GM10847 (cell line): ENCODE data around the gene S100A7.

Experiments used
- POLR2A ChIP-seq: IDR thresholded peaks from 2 replicates; pipeline ENCODE4 v1.6.1; 2011; ENCODE audit not compliant: insufficient read length; ENCODE audit errors: extremely low read depth

S100A7 gene

GRCh38 chr1:153443486-153443885 lies 17.0 kb downstream of the S100A7 start:
- no peak for TF ChIP-seq POLR2A

GRCh38 chr1:153441238-153441755 lies 19.2 kb downstream of the S100A7 start:
- no peak for TF ChIP-seq POLR2A

GRCh38 chr1:153439273-153439672 lies 21.2 kb downstream of the S100A7 start:
- TF ChIP-seq POLR2A: no peak

GRCh38 chr1:153438599-153438998 lies 21.9 kb downstream of the S100A7 start:
- no peak for TF ChIP-seq POLR2A

- no peak for TF ChIP-seq POLR2A
Measured at GRCh38 chr1:153437236-153437635, 23.2 kb downstream of the S100A7 start.

- TF ChIP-seq POLR2A: no peak
Measured at GRCh38 chr1:153434746-153435455, 25.6 kb downstream of the S100A7 start.

GRCh38 chr1:153432874-153433681 lies 27.4 kb downstream of the S100A7 start:
- TF ChIP-seq POLR2A: no peak

GRCh38 chr1:153431928-153432327 lies 28.5 kb downstream of the S100A7 start:
- TF ChIP-seq POLR2A: no peak

GRCh38 chr1:153431427-153431826 lies 29.0 kb downstream of the S100A7 start:
- no peak for TF ChIP-seq POLR2A

GRCh38 chr1:153431002-153431401 lies 29.4 kb downstream of the S100A7 start:
- no peak for TF ChIP-seq POLR2A

- TF ChIP-seq POLR2A: no peak
Measured at GRCh38 chr1:153430561-153430960, 29.9 kb downstream of the S100A7 start.

GRCh38 chr1:153430166-153430553 lies 30.3 kb downstream of the S100A7 start:
- no peak for TF ChIP-seq POLR2A

- TF ChIP-seq POLR2A: no peak
Measured at GRCh38 chr1:153429266-153430165, 30.9 kb downstream of the S100A7 start.

- no peak for TF ChIP-seq POLR2A
Measured at GRCh38 chr1:153428791-153429190, 31.7 kb downstream of the S100A7 start.

- no peak for TF ChIP-seq POLR2A
Measured at GRCh38 chr1:153428073-153428638, 32.3 kb downstream of the S100A7 start.
